OCI-LY7 (cell line): ENCODE results near the gene CD207. TPM values are rescaled to one million over a fixed set of nuclear protein-coding genes. Genes with fewer than 3 reads are reported as not detected.

Source experiments
- BruUV-seq: library from RNA; stranded (reverse); fragments of 400-500 nt; replicated peaks from 2 replicates; lab custom pipeline; 2021; lab: Mats Ljungman, UMichigan
- CTCF ChIA-PET: fragments of 300-600 bp; sonication (Branson Sonifier 250); formaldehyde crosslinking; loops from one replicate; lab custom pipeline; 2022; ENCODE audit warnings: antibody characterized with exemption; ENCODE audit not compliant: unreplicated experiment; lab: Charles Lee
- POLR2A ChIA-PET: fragments of 300-600 bp; sonication (Branson Sonifier 250); formaldehyde crosslinking; loops from one replicate; lab custom pipeline; 2022; ENCODE audit warnings: antibody characterized with exemption; lab: Charles Lee
- DNase-seq: peaks from one replicate; pipeline ENCODE4 v3.0.0-alpha.2; 2015; ENCODE audit warnings: low spot score
- H2AFZ ChIP-seq: fragments of 200-600 bp; sonication (generic), shearing (Covaris generic); 2 replicates; pipeline ENCODE4 v1.6.1; 2014; ENCODE audit warnings: mild to moderate bottlenecking, antibody characterized with exemption, low read length, moderate library complexity
- H3K27ac ChIP-seq: fragments of 200-600 bp; sonication (generic); 2 replicates; pipeline ENCODE4 v1.5.1; 2014; ENCODE audit warnings: mixed run types, low read depth, mild to moderate bottlenecking, moderate library complexity, low read length, inconsistent platforms; ENCODE audit not compliant: poor library complexity, severe bottlenecking
- H3K36me3 ChIP-seq: fragments of 200-600 bp; sonication (generic); 2 replicates; pipeline ENCODE4 v1.6.1; 2014; ENCODE audit warnings: mild to moderate bottlenecking, antibody characterized with exemption, low read length, moderate library complexity, mixed read lengths; ENCODE audit not compliant: insufficient read depth
- H3K4me1 ChIP-seq: fragments of 200-600 bp; sonication (generic); 2 replicates; pipeline ENCODE4 v1.5.1; 2014; ENCODE audit warnings: mild to moderate bottlenecking, low read length; ENCODE audit not compliant: insufficient read depth, poor library complexity, severe bottlenecking
- H3K4me2 ChIP-seq: fragments of 200-600 bp; sonication (generic); 2 replicates; pipeline ENCODE4 v1.6.1; 2014; ENCODE audit warnings: mild to moderate bottlenecking, low read length
- H3K4me3 ChIP-seq: fragments of 200-600 bp; sonication (generic); 2 replicates; pipeline ENCODE4 v1.5.1; 2014; ENCODE audit warnings: mild to moderate bottlenecking, low read depth, low read length; ENCODE audit not compliant: poor library complexity, severe bottlenecking
- H3K79me2 ChIP-seq: fragments of 200-600 bp; sonication (generic); 2 replicates; pipeline ENCODE4 v1.6.1; 2016; ENCODE audit warnings: low read depth, mild to moderate bottlenecking, low read length, moderate library complexity, mixed read lengths; ENCODE audit not compliant: insufficient read depth
- H3K9me2 ChIP-seq: fragments of 200-600 bp; sonication (generic); 2 replicates; pipeline ENCODE4 v1.6.1; 2016; ENCODE audit warnings: mild to moderate bottlenecking, low read length, mixed read lengths; ENCODE audit not compliant: insufficient read depth
- H3K9me3 ChIP-seq: fragments of 200-600 bp; sonication (generic); 2 replicates; pipeline ENCODE4 v1.6.1; 2014; ENCODE audit warnings: mild to moderate bottlenecking, mixed run types, low read length, mixed read lengths
- H4K20me1 ChIP-seq: fragments of 200-600 bp; sonication (generic); 2 replicates; pipeline ENCODE4 v1.6.1; 2014; ENCODE audit warnings: mild to moderate bottlenecking, antibody characterized with exemption, low read length, moderate library complexity, mixed read lengths; ENCODE audit not compliant: insufficient read depth
- CTCF ChIP-seq: fragments of 200-600 bp; sonication (generic); conservative IDR thresholded peaks from 2 replicates; pipeline ENCODE4 v1.5.1; 2014; ENCODE audit warnings: mild to moderate bottlenecking, antibody characterized with exemption, low read length, moderate library complexity, mixed read lengths
- EZH2phosphoT487 ChIP-seq: fragments of 200-600 bp; sonication (generic); IDR thresholded peaks from 2 replicates; pipeline ENCODE4 v1.6.1; 2018; ENCODE audit warnings: low read depth, borderline replicate concordance, mild to moderate bottlenecking, mixed run types, antibody characterized with exemption, low read length, moderate library complexity, mixed read lengths
- intact Hi-C: fragments of 100-400 bp; cut with micrococcal nuclease; formaldehyde crosslinking; loops from one replicate; pipeline ENCODE4 v1.10.0; 2022; ENCODE audit not compliant: unreplicated experiment
- total RNA-seq, 2 experiments: library from RNA; depleted of rRNA in 1 of 2; stranded (reverse); fragments of >200 nt in 1 of 2; shearing (Covaris generic) in 1 of 2; gene quantifications; 2 replicates each; pipeline ENCODE4 v1.2.3, GENCODE V29; 2014 to 2022

The CD207 gene
- total RNA-seq, 2 experiments from 2014 or later, result not detected

DNA sequence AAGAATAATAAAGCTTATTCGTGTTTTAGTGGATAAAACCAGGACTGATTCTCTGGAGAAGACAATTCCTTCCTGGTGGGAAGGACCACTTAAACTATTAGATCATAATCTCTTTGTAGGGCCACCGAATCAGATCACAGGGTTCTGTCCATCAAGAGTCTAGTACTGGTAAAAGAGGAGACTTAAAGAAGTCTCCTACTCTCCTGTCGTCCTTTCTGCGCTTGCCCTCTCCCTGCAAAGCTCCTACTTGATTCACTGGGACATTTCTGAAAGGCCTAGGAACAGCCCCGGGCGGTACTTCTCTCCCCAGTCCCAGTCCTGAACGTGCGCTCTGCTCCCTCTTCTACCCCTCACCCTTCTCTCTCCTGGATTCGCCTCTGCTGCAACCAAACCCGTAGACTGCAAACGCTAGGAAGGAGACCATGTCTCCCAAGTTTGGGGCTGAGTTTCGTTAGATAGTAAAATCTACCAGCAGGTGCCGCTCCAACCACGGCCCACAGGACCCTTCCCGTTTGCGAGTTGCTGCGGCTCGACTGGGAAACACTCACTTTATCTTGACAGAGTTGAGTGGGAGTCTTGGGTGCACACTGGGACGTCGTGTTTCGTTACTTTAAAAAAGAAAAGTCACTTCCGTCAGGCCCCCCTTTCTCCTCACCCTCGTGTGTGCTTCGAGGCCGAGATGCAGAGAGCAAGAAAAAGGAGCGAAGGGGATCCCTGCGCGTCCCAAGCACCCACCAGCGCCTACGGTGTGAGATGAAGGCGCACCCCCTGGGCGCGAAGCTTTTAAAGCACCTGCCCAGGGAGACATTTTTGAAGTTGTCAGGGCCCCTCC lies 46.1 kb downstream of the CD207 start:
- Histone ChIP-seq H2AFZ (no peak overlapping the region), H4K20me1 (no peaks in the 10 kb centered on the region), H3K79me2 (no peaks in the 10 kb centered on the region), H3K4me3 (no peak overlapping the region), H3K4me1 (no peaks in the 10 kb centered on the region), H3K4me2 (no peak overlapping the region), H3K9me3 (no peaks in the 10 kb centered on the region), H3K27ac (no peak overlapping the region), H3K9me2 (no peaks in the 10 kb centered on the region), H3K36me3 (no peaks in the 10 kb centered on the region)
- ChIA-PET POLR2A (no interaction called here), CTCF (no interaction called here)
- BruUV-seq, result no TSS peak
- intact Hi-C loops, result no loop called here
- TF ChIP-seq CTCF, result peak; percentile 66
- TF ChIP-seq EZH2phosphoT487, result no peak
- DNase-seq, result peak; percentile 16

- Histone ChIP-seq H3K4me2 (no peak overlapping the region), H3K4me3 (no peak overlapping the region), H2AFZ (no peak overlapping the region), H3K4me1 (no peaks in the 10 kb centered on the region), H3K9me3 (no peaks in the 10 kb centered on the region), H3K79me2 (no peaks in the 10 kb centered on the region), H4K20me1 (no peaks in the 10 kb centered on the region), H3K9me2 (no peaks in the 10 kb centered on the region), H3K36me3 (no peaks in the 10 kb centered on the region), H3K27ac (no peak overlapping the region)
- CTCF ChIA-PET, result no interaction called here
- peak; percentile 20 for DNase-seq
- TF ChIP-seq EZH2phosphoT487, result no peak
- peak; percentile 69 for TF ChIP-seq CTCF
- intact Hi-C loops, result no loop called here
- POLR2A ChIA-PET, result interaction anchor here (0.7 kb wide), 2 partner anchors 8 to 408 kb away, joined by 3 to 4 read pairs; no protein-coding TSS in a partner anchor
- no TSS peak for BruUV-seq
Observed at GRCh38 chr2:70785137-70785911, 50.3 kb downstream of the CD207 start.
